Measurements from ENCODE around the gene RBM20.

Gene RBM20

DNA sequence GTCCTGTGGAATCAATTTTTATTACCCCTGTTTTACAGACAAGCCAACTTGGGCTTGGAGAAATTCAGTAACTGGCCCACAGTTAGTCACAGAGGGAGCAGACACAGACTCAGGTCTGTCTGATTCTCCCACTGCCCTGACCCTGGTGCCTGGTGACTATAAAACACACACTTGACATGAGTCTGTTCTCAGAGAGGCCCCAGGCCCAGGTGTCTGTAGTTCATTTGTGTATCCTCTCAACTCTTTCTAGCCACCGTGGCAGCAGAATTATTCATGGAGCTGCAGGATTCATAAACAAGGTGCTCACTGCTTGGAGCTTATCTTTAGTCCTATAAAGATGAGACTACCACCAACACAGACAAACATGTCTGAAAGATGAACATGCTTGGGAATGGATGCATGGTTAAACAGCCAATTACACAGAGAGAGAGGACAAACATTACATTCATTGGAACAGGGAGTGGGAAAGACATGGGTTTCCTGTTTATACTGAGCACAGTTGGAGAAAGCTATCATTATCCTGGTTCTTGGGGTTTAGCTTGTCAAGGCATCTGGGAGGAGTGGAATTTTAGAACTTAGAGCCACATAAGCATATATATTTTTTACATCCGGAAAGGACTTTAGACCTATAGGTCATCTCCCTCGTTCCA, 148.5 kb downstream of the RBM20 start:
- no peak for DNase-seq

DNA sequence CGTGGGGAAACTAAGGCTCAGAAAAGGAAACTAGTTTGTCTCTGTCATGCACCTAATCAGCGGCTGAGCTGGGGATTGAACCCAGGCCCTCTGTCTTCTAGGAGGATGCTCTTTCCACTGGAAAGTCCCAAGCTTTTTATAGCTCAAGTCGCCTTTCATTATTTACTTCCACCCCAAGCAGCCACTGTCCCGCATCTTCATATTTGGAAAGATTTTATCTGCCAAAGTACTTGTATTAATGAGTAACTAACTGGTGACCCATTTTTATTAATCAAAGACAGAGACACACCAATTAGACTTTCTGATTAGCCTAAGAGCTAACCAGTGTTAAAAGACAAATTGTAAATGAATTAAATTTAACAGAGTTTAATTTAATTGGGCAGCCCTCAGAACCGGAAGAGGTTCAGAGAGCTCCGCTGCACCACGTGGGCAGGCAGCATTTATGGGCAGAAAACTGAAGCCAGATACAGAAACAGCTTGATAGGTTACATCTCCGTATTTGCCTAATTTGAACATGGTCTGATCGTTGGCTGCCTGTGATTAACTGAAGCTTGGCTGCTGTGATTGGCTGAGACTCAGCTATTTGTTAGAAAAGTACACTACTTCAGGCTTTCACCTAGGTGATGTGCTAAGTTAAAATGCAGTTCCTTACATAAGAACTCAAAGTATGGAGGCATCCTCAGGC, 149.1 kb downstream of the RBM20 start:
- DNase-seq = no peak

DNA sequence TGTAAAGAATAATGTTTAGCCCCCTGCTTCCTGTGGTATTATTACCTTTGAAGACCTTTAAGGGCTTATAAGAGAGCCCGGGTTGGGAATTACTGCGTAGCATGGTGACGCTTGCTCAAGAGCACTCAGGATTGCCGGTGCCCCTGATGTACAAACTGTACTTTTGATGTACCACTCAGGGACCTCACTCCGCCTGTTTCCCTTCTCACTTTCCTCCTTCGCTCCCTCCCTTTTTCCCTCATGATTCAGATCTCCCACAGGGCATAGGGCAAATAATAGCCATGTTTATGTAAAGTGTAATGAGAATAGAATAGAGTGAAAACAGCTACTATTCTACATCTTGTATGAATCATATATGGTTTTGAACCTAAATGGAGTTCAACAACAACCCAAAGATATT, 149.8 kb downstream of the RBM20 start:
- DNase-seq = no peak

DNA sequence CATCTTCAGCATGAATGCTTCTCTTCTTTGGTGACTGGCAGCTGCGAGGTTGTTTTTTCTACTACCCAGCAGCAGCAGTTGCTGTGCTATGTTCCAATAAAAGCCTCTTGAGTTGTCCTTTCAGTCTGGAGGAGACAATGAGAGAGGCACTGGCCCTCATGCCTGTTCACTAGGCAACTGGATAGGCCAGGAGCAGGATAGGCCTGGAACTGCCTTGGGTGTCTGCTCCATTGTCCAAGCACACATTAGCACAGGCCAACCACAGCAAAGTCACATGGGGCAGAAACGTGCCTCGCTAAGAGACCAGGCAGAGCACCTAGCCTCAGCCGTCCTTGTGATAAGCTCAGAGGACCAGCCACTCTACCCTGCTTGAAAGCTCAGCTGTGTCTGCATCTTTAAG, 150.7 kb downstream of the RBM20 start:
- DNase-seq = no peak

DNA sequence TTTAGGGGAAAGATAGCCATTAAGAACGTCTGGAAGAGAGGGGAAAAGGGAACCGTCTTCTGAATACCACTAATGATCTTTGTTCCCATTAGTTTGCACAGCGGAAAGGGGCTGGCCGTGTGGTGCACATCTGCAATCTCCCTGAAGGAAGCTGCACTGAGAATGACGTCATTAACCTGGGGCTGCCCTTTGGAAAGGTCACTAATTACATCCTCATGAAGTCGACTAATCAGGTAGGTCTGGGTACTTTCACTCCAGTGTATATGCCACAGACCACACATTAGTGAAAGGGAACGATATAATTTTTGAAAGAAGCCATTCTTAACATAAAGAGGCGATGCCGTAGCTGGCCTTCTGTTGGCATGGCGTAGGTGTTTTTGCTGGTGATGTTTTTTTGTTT, 153.3 kb downstream of the RBM20 start:
- no peak for DNase-seq

DNA sequence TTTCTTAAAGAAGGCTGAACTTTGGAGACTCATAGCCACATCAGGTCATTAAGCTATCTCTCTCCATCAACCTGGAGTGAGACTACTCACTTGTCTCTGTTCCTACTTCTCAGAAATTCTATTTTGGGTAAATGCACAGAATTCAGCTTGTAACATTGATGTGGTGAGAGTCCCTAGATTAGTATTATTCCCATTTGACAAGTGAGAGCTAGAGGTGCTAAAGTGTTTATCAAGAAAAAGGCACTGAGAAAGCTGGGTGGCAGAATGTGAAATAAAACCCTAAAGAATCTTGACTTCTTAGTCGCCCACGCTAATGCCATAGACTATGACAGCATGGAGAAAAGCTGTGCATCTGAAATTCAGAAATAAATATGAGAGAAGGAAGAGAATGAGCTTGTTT, 154.2 kb downstream of the RBM20 start:
- DNase-seq = no peak

DNA sequence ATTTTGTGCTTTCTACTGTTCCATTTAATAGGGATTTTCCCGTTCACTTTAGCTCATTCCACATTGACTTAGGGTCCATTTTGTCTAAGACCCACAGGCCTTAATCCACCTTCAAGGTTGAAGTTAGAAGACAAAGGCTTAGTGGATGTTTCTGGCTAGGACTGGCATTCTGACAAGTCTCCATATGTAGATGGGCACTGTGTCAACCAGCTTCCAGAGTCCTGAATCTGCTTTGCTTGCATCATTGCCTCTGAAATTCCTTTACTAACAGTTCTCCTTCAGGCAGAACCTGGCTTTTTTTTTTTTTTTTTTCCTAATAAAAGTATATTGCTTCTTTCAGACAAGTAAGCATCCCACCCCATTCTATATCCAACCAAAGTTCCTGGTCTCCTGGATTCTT, 158.0 kb downstream of the RBM20 start:
- DNase-seq = no peak

DNA sequence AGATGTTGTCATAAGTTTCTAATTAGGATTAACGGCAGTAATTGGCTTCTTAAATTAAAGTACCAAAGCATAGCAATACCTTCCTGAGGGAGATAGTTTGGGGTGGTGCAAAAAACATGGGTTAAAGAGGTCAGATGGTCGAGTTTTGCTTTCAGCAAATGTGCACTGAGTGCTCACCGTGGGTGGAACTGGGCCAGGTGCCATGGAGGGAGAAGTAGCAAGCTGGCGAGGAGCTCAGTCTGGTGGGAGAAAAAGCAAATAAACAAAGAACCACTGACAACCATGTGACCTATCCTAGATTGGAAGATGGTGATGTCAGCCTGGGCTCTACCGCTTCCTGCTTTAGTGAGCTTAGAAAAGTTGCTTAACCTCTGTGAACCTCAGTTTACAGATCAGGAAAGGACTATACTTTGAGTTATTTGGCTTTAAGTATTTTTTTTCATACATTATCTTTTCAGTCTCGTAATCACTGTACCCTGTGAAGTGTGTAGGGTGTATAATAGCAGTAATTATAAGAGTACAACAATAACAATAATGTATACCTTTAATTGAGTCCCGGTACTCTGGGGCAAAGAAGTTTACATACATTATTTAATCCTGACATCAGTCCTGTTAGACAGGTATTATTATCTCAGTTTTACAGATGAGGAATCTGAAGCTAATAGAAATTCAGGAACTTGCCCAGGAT, 158.6 kb downstream of the RBM20 start:
- peak; percentile 10 for DNase-seq

DNA sequence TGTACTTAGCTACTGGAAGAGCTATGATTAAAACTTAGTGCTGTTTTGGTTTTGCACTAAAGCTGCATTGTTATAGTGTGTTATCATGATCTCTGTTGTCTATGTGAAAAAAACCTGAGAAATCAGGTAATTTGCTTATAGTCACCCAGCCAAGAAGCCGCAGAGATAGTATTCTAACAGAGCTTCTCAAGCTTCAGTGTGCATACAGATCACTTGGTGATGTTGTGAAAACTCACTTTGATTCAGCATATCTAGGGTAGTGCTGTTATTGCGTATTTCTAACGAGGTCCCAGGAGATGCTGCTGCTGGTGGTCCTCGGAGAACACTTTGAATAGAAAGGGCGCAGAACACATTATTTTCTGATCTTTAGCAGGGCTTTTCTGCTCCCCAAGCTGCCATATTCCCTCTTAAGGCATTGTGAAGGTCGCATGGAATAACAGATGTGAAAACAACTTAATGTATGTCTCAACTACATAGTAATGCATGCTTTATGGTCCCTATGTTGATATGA, 159.2 kb downstream of the RBM20 start:
- DNase-seq = no peak

DNA sequence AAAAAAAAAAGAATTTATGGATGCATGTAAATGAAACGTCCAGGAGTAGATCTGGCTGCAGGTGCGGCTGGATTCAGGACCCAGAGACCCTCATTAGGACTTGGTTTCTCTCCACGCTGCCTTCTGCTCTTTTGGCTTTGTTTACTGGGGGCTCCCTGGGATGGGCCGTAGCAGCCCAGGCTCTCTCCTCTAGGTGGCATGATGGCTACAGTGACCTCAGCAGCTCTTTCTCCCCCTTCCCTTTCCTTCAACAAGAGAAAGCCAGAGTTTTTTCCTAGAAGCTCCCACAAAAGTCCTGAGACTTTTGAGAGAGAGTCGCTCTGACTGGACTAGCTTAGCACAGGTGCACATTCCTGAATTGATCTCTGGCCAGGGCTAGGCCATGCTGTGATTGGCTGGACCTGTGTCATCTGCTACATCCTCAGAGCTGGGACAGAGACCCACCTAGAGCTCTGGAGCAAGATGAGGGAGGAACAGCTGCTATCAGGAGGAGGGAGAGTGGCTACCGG, 159.7 kb downstream of the RBM20 start:
- DNase-seq = peak; percentile 51

DNA sequence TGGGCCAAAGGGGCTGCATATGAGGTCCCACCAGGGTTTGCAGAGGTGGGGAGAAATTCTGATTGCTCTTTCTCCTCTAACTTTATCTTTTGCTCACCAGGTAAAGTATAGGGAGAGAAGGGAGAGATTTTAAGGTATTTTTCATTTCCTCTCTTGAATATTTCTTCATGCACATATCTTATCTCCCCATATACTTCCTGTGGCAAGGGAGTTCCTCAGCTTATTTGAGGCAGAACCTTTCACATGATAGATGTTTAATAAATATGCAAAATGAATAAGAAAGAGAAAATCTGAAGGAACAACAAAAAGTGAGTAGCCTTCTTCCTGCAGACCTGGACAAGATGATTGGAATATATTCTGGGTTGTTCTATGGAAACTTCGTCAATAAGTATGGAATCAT, 160.2 kb downstream of the RBM20 start:
- no peak for DNase-seq

DNA sequence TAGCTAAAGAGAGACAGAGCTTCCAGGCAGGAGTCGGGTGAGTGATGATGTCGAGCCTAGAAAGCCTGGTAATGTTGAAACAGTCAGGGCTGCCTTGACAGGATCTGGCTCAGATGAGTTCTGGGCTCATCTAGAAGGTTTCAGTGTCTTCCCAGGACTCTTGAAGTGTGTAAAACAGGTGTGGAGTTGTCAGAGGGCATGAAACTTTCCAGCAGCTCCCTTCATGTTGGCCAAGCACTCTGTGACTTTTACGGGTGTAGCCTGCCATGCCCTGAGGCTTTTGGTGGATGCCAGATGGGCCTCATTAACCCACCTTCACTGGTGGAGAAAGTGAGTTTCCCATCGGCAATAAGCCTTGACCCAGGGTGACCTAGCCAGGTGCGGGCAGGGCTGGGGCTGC, 161.2 kb downstream of the RBM20 start:
- DNase-seq = no peak

DNA sequence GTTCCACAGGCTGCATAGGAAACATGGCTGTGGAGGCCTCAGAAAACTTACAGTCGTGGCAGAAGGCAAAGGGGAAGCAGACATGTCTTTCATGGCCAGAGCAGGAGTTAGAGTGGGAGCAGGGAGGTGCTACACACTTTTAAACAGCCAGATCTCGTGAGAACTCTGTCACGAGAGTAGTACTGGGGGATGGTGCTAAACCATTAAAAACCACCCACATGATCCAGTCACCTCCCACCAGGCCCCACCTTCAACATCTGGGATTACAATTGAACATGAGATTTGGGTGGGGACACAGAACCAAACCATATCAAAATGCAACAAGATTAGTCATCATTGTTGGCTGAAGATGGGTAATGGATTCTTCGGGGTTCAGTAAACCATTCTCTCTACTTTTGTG, 162.2 kb downstream of the RBM20 start:
- no peak for DNase-seq

DNA sequence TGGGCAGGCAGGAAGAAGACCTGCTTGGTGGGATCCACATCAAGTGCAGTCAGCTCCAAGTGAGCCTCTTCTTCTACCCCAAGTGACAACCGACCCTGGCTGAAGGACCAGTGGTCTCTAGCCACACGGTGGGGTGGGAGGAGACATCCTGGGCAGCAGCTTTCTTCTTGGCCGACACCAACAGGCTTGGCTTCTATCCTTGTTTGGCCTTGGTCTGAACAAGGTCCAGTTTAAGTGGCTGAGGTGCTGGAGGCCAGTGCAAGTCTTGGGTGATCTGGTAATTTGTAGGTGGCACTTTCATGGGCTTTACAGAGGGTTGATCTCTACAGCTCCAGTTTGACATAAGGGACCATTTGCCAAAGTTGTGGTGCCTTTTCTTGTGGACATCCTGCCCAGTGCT, 164.0 kb downstream of the RBM20 start:
- no peak for DNase-seq

DNA sequence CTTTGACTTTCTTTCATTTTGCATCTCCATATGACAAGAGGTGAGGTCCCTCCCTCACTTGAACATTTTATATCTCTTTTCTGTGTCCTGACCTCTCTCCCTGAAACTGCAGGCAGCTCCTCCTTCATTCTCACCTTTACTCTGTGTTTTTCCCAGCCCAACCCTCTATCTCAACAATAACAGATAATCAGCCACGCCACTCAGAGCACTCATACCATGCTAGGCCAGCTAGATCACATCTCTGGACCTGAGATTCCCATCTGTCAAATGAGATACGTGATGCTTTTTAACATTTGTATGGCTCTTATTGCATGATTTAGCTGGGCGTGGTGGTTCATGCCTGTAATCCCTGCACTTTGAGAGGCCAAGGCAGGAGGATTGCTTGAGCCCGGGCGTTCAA, 164.5 kb downstream of the RBM20 start:
- no peak for DNase-seq

DNA sequence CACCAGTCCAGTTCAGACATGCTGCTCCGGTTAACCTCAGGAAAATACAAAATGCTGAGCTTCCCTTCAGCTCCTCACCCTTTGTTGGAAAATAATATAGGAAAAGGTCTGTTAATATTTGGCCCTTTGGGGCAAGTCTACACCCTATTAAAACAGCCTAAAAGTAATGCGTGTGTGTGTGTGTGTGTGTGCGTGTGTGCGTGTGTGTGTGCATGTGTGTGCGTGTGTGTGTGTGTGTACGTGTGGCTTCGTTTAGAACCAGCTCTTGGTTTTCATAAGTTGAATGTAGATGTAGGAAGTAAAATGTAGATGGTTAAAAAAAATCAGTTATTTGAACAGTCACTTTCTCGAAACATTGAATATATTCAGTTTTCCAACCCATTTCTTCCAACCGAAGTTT, 166.5 kb downstream of the RBM20 start:
- no peak for DNase-seq

DNA sequence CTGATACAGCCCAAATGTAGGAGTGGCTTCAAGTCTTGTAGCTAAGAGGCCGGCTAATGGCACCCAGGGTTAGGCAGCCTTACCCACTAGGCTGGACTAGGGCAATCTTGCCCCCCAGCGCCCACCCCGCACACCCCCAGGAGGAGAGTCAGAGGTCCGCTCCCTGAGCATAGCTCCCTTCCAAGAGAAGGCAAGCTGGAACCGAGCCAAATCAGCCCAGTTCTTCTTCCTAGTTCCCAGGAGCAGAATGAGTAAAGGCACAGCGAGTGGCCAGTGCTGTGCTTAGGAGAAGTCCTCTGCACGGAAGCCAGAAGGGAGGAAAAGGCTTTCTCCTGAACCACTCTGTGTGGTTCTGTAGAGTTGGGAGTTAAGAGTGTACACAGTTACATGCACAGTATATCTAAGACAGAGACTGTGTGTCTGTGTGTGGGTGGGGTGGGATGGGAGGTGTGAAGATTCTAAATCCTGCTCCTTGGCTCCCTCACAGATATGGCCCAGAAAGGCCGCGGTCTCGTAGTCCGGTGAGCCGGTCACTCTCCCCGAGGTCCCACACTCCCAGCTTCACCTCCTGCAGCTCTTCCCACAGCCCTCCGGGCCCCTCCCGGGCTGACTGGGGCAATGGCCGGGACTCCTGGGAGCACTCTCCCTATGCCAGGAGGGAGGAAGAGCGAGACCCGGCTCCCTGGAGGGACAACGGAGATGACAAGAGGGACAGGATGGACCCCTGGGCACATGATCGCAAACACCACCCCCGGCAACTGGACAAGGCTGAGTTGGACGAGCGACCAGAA, 167.8 kb downstream of the RBM20 start:
- no peak for DNase-seq

DNA sequence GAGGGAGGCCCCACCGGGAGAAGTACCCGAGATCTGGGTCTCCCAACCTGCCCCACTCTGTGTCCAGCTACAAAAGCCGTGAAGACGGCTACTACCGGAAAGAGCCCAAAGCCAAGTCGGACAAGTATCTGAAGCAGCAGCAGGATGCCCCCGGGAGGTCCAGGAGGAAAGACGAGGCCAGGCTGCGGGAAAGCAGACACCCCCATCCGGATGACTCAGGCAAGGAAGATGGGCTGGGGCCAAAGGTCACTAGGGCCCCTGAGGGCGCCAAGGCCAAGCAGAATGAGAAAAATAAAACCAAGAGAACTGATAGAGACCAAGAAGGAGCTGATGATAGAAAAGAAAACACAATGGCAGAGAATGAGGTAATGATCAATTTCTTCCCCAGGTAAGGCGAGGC, 168.4 kb downstream of the RBM20 start:
- DNase-seq = no peak

DNA sequence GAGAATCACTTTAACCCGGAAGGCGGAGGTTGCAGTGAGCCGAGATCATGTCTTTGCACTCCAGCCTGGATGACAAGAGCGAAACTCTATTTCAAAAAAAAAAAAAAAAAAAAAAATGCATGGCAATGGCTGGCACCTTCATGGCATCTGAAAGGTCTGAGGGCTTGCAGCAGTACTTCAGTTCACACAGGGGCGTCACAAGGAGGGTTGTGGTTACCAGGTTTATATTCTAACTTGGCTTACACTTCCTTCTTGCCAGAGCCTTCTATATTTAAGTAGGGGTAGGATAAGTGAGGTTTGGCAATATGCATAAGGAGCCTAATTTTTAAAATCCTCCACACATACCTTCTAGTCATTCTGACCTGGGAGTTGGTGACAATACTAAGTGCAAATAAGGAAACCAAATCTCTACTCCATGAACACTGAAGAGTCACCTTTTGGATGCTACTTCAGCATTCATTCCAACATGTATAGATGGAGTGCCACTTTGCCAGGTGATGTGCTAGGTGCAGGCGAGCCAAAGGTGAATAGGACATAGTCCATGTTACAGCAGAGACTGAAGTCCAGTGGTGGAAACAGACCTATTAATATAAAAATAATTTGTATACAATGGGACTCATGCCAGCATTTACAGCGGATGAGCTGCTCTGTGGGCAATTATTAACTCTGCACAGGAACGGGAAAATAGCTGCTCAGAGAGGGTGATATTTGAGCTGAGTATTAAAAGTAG, 169.8 kb downstream of the RBM20 start:
- no peak for DNase-seq

DNA sequence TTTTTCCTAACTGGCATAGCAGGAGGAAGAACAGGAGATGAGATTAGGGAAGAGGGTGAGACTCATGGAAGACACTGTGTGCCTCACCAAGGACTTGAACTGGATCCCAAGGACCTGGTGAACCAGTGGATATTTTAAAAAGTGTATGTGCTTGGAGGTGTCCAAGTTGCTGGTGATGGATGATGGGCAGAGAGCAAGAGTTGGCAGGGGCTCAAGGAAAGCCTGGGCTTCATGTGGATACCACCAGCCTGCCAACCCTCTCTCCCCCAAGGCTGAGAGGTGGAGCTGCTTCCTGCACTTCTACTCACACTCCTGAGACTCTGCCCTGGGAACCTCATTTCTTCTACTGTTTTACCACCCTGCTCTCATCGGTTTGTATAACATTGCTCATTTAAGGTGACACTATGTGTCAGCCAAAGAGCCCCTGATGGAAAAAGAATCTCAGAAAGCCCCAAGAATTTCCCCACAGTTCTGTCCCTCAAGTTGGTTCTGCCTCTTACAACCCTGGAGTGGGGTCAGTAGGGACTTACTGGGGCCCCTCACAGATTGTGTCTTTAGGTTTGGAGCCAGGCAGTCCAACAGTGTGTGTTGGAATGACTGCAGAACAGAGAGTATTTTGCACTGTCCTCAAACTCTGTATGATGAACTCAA, 171.3 kb downstream of the RBM20 start:
- no peak for DNase-seq

DNA sequence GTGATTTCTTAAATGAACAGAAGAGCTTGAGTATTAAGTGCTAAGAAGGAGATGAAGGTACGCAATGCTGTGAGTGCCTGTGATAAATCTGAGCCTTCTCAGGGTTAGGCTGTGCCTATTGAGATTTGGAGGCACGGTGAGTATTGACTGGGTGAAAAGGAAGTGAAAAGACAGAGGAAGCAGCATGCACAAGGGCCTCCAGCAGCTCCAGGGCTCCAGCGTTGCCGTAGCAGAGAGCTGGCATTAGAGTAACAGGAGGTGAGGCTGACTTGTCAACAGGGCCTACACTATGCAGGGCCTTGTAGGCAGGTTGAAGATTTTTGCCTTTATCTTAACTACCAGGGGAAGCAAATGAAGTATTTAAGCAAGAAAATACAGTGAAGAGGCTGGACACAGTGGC, 173.5 kb downstream of the RBM20 start:
- no peak for DNase-seq
